ENCODE results near the gene GSK3B.

- TF ChIP-seq CTCF (IDR thresholded peaks at IDR 0.05) (no peak), EZH2 (IDR thresholded peaks at IDR 0.05; ENCODE audit: borderline replicate concordance, insufficient read depth, low read depth, low read length, poor library complexity, severe bottlenecking) (no peak)
These were observed 5.6 kb downstream of the GSK3B start for GRCh38 chr3:120088622-120089021.

All from B cell (primary cell).